Fibroblast of lung (primary cell): ENCODE results near the gene OLFML1.

ENCODE experiments used
- CTCF ChIP-seq, 2 donors: IDR thresholded peaks in 1 of 2; conservative IDR thresholded peaks in 1 of 2; 1 replicate in 1 of 2; 2 replicates in 1 of 2; pipeline ENCODE4 v1.5.1; 2011 to 2012; ENCODE audit warnings: low read length in 2 of 2, control low read depth in 1 of 2, inconsistent platforms in 1 of 2, low read depth in 1 of 2, mild to moderate bottlenecking in 1 of 2
- EZH2 ChIP-seq: IDR thresholded peaks from 2 replicates; pipeline ENCODE4 v1.5.1; 2012; ENCODE audit warnings: low read length, control low read depth, mild to moderate bottlenecking; ENCODE audit errors: missing control alignments

- no peak for TF ChIP-seq CTCF (conservative IDR thresholded peaks at IDR 0.05 in 1 of 2, IDR thresholded peaks at IDR 0.05 in 1 of 2; ENCODE audit: low read depth in 1 of 2, low read length in 2 of 2)
- TF ChIP-seq EZH2: no peak
These were observed 48.6 kb upstream of the OLFML1 start for GRCh38 chr11:7436657-7437056.
